A549 (cell line): ENCODE results near the gene PTPRE. TPM values are rescaled to one million over a fixed set of nuclear protein-coding genes. Genes with fewer than 3 reads are reported as not detected.

ENCODE experiments used
- ATAC-seq, 2 experiments: fragments of 200-7000 bp in 1 of 2; fragments of >200 bp in 1 of 2; cut with Nextera tagmentation in 1 of 2; cut with Tn5 transposase in 1 of 2; 3 replicates each; pipeline versions ENCODE4 v1.8.0 to v1.9.1; 2018 to 2020; ENCODE audit warnings: mild to moderate bottlenecking in 1 of 2, moderate library complexity in 1 of 2
- CTCF ChIA-PET: fragments of 300-600 bp; sonication (Branson Sonifier 250); formaldehyde crosslinking; extraction: SDS; loops from one replicate; lab custom pipeline; 2021; ENCODE audit warnings: antibody characterized with exemption, inconsistent platforms; lab: Yijun Ruan, JAX
- POLR2A ChIA-PET: fragments of 350-600 bp; formaldehyde crosslinking; extraction: SDS; loops from one replicate; lab custom pipeline; 2021; ENCODE audit warnings: antibody characterized with exemption, inconsistent platforms; lab: Yijun Ruan, JAX
- DNase-seq, 2 experiments: peaks; one replicate each; pipeline versions ENCODE4 v3.0.0 to v3.0.0-alpha.2; 2011 to 2016; ENCODE audit warnings: low read depth in 1 of 2, low spot score in 1 of 2
- FAIRE-seq: peaks from 2 replicates; lab custom pipeline; 2011; peaks lifted over from hg19 to GRCh38; lab: Jason Lieb, UNC
- H3K27ac ChIP-seq, 2 experiments: fragments of >200 bp; sonication (Bioruptor Twin); formaldehyde crosslinking; 3 replicates each; pipeline ENCODE4 v1.5.1; 2016 to 2017
- H3K4me1 ChIP-seq: fragments of >200 bp; sonication (Bioruptor Twin); formaldehyde crosslinking; 3 replicates; pipeline ENCODE4 v1.6.1; 2016
- H3K4me2 ChIP-seq: fragments of >200 bp; sonication (Bioruptor Twin); formaldehyde crosslinking; 3 replicates; pipeline ENCODE4 v1.6.1; 2016
- H3K4me3 ChIP-seq: fragments of >200 bp; sonication (Bioruptor Twin); formaldehyde crosslinking; 3 replicates; pipeline ENCODE4 v1.5.1; 2016
- H3K9me3 ChIP-seq: fragments of >200 bp; sonication (Bioruptor Twin); formaldehyde crosslinking; 3 replicates; pipeline ENCODE4 v1.6.1; 2016
- CBX2 ChIP-seq: fragments of 200-600 bp; sonication (generic); IDR thresholded peaks from 2 replicates; pipeline ENCODE4 v1.6.1; 2016; ENCODE audit warnings: low read depth, mild to moderate bottlenecking, borderline replicate concordance
- CEBPB ChIP-seq, 2 experiments: fragments of >200 bp in 1 of 2; sonication (Bioruptor Twin) in 1 of 2; formaldehyde crosslinking in 1 of 2; IDR thresholded peaks; 2 replicates each; pipeline ENCODE4 v1.6.1; 2012 to 2016
- CHD2 ChIP-seq: fragments of 150-350 bp; IDR thresholded peaks from 2 replicates; pipeline ENCODE4 v1.6.1; 2014; ENCODE audit warnings: low read length; ENCODE audit not compliant: partially characterized antibody
- E2F6 ChIP-seq: IDR thresholded peaks from 2 replicates; pipeline ENCODE4 v1.6.1; 2012; ENCODE audit warnings: low read depth, borderline replicate concordance
- EHMT2 ChIP-seq: fragments of 200-600 bp; sonication (generic); IDR thresholded peaks from 2 replicates; pipeline ENCODE4 v1.6.1; 2016; ENCODE audit warnings: antibody characterized with exemption, low read depth, mild to moderate bottlenecking, moderate library complexity
- FOSL2 ChIP-seq, 2 experiments: fragments of 450-650 bp in 1 of 2; fragments of >200 bp in 1 of 2; sonication (Bioruptor Twin) in 1 of 2; formaldehyde crosslinking; IDR thresholded peaks; 2 replicates each; pipeline versions ENCODE4 v1.5.0 to v1.6.1; 2016 to 2020; ENCODE audit warnings: mild to moderate bottlenecking in 1 of 2, moderate library complexity in 1 of 2
- FOXS1 ChIP-seq: fragments of 250-450 bp; sonication (Bioruptor Pico); IDR thresholded peaks from 2 replicates; pipeline ENCODE4 v1.5.0; 2020; ENCODE audit warnings: mild to moderate bottlenecking, moderate library complexity
- HES2 ChIP-seq: fragments of >200 bp; sonication (Bioruptor Twin); formaldehyde crosslinking; IDR thresholded peaks from 2 replicates; pipeline ENCODE4 v1.6.1; 2016
- HMGXB4 ChIP-seq: fragments of 250-450 bp; sonication (Bioruptor Pico); IDR thresholded peaks from 2 replicates; pipeline ENCODE4 v1.5.0; 2021; ENCODE audit warnings: mild to moderate bottlenecking, moderate library complexity, borderline replicate concordance
- HOXA7 ChIP-seq: fragments of 250-450 bp; sonication (Bioruptor Pico); IDR thresholded peaks from 2 replicates; pipeline ENCODE4 v1.5.0; 2020; ENCODE audit warnings: mild to moderate bottlenecking, moderate library complexity
- HOXB5 ChIP-seq: fragments of 250-450 bp; sonication (Bioruptor Pico); IDR thresholded peaks from 2 replicates; pipeline ENCODE4 v1.5.0; 2020; ENCODE audit warnings: mild to moderate bottlenecking, moderate library complexity
- KDM1A ChIP-seq: fragments of 200-600 bp; sonication (generic); IDR thresholded peaks from 2 replicates; pipeline ENCODE4 v1.6.1; 2016; ENCODE audit warnings: low read depth, mild to moderate bottlenecking
- NFE2L2 ChIP-seq: fragments of 150-350 bp; conservative IDR thresholded peaks from 2 replicates; pipeline ENCODE4 v1.6.1; 2014; ENCODE audit warnings: low read length
- SMC3 ChIP-seq: fragments of >200 bp; sonication (Bioruptor Twin); formaldehyde crosslinking; IDR thresholded peaks from 3 replicates; pipeline ENCODE4 v1.6.1; 2018; ENCODE audit warnings: inconsistent platforms
- SREBF2 ChIP-seq: fragments of 450-650 bp; IDR thresholded peaks from 2 replicates; pipeline ENCODE4 v1.6.1; 2014; ENCODE audit warnings: mild to moderate bottlenecking, moderate library complexity
- TP53 ChIP-seq: fragments of 250-450 bp; sonication (Bioruptor Pico); IDR thresholded peaks from 2 replicates; pipeline ENCODE4 v1.5.0; 2021; ENCODE audit warnings: mild to moderate bottlenecking, moderate library complexity
- USF2 ChIP-seq: fragments of 450-650 bp; IDR thresholded peaks from 2 replicates; pipeline ENCODE4 v1.6.1; 2014; ENCODE audit warnings: antibody characterized with exemption
- ZNF302 ChIP-seq: fragments of 250-450 bp; sonication (Bioruptor Pico); IDR thresholded peaks from 2 replicates; pipeline ENCODE4 v1.9.0; 2021; ENCODE audit warnings: inconsistent platforms, mild to moderate bottlenecking, moderate library complexity
- ZSCAN20 ChIP-seq: fragments of 250-450 bp; sonication (Bioruptor Pico); IDR thresholded peaks from 2 replicates; pipeline ENCODE4 v1.8.0; 2022; ENCODE audit warnings: mild to moderate bottlenecking, moderate library complexity
- WGBS: methylation state at CpG from one replicate; pipeline ENCODE4 v1.1.6; 2017; ENCODE audit errors: missing lambda C conversion rate; 5-methylcytosine and 5-hydroxymethylcytosine counted together
- polyA plus RNA-seq, 4 experiments: library from polyadenylated mRNA; depleted of rRNA in 3 of 4; stranded (reverse); fragments of >200 nt; fragmentation: RNase III in 1 of 4; extraction: RNeasy Plus Mini Kit Qiagen cat#74134 plus additional on column Dnase treatment in 1 of 4; gene quantifications; 2 replicates in 3 of 4; 3 replicates in 1 of 4; pipeline ENCODE4 v1.2.3, GENCODE V29; 2011 to 2017
- TF ChIP-seq, protein P1 (sequence below): fragments of 250-450 bp; sonication (Bioruptor Pico); IDR thresholded peaks from 2 replicates; pipeline ENCODE4 v1.5.0; 2020; ENCODE audit warnings: low read depth, mild to moderate bottlenecking, moderate library complexity

PTPRE gene
- polyA plus RNA-seq, 2 of the 4 experiments (the other 2 are of a cell fraction), result 0.31 to 1.5 TPM

GRCh38 chr10:128096486-128097199 is 189.7 kb downstream of the PTPRE start:
- no peak overlapping the region for H3K4me3 ChIP-seq
- no peak for FAIRE-seq

GRCh38 chr10:128097783-128098182 is 190.9 kb downstream of the PTPRE start:
- no peak for DNase-seq

More at GRCh38 chr10:128096486-128097199, 189.7 kb downstream of the PTPRE start:
- CTCF ChIA-PET, result interaction anchor here (0.6 to 2.1 kb wide), 5 partner anchors 9 to 1988 kb away, joined by 3 to 5 read pairs (median 3); no protein-coding TSS in a partner anchor
- H3K27ac ChIP-seq, result no peak overlapping the region
- no peaks in the 10 kb centered on the region for H3K4me1 ChIP-seq
- no peak overlapping the region for H3K4me2 ChIP-seq
- ATAC-seq (no peak), DNase-seq (no peak)
- H3K9me3 ChIP-seq, result no peaks in the 10 kb centered on the region
- POLR2A ChIA-PET, result no interaction called here
- TF ChIP-seq HES2 (no peak), CHD2 (no peak), NFE2L2 (no peak), ZNF302 (no peak), USF2 (no peak), FOSL2 (IDR thresholded peaks at IDR 0.05) (no peak), FOSL2 (CRISPR knock-in tag; IDR thresholded peaks at IDR 0.05) (no peak), KDM1A (no peak), ZSCAN20 (no peak), HOXA7 (CRISPR knock-in tag) (no peak), TP53 (no peak), HOXB5 (no peak), CEBPB (IDR thresholded peaks at IDR 0.05) (no peak), SMC3 (no peak)
- TF ChIP-seq, protein P1, sequence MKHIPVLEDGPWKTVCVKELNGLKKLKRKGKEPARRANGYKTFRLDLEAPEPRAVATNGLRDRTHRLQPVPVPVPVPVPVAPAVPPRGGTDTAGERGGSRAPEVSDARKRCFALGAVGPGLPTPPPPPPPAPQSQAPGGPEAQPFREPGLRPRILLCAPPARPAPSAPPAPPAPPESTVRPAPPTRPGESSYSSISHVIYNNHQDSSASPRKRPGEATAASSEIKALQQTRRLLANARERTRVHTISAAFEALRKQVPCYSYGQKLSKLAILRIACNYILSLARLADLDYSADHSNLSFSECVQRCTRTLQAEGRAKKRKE (CRISPR knock-in tag), result no peak
- 94% methylated on average over 5 of the region's 5 CpGs for WGBS

More at GRCh38 chr10:128097783-128098182, 190.9 kb downstream of the PTPRE start:
- TF ChIP-seq E2F6 (no peak), EHMT2 (no peak), CBX2 (no peak), HMGXB4 (CRISPR knock-in tag) (no peak), NFE2L2 (no peak), HES2 (no peak), FOXS1 (CRISPR knock-in tag) (no peak), SREBF2 (no peak)
- no peaks in the 10 kb centered on the region for H3K4me1 ChIP-seq
- ATAC-seq (no peak), FAIRE-seq (no peak)
- WGBS, result 85% methylated on average over 8 of the region's 8 CpGs
- H3K9me3 ChIP-seq, result no peaks in the 10 kb centered on the region
- ChIA-PET CTCF (interaction anchor here (0.8 to 1.5 kb wide), 2 partner anchors 8 to 29 kb away, joined by 3 read pairs; no protein-coding TSS in a partner anchor), POLR2A (no interaction called here)
- H3K27ac ChIP-seq, result no peak overlapping the region
- no peak overlapping the region for H3K4me2 ChIP-seq
- H3K4me3 ChIP-seq, result no peak overlapping the region
